Stimulated activated naive CD8-positive, alpha-beta T cell treated with anti-CD3 and anti-CD28 coated beads, Interleukin-15, Interleukin-2, amounts not matched to agents 100 ng/mL and 50 ng/mL, for 24 hours (primary cell): Measurements from ENCODE around the gene SLC4A5.
"Not testable (repeated sequence)": the region's sequence is repeated elsewhere in the genome, so short reads cannot be mapped to it uniquely, and the experiment has no call there.

Source experiments
- H3K27ac Mint-ChIP-seq: one replicate; pipeline ENCODE4 v1.8.0; 2021; ENCODE audit warnings: mild to moderate bottlenecking, mixed read lengths
- H3K27me3 Mint-ChIP-seq: one replicate; pipeline ENCODE4 v1.8.0; 2021; ENCODE audit warnings: mixed read lengths
- H3K36me3 Mint-ChIP-seq: one replicate; pipeline ENCODE4 v1.8.0; 2021; ENCODE audit warnings: low read depth, mixed read lengths
- H3K4me1 Mint-ChIP-seq: one replicate; pipeline ENCODE4 v1.8.0; 2021; ENCODE audit warnings: low read depth, mixed read lengths
- H3K4me3 Mint-ChIP-seq: one replicate; pipeline ENCODE4 v1.8.0; 2021; ENCODE audit warnings: mild to moderate bottlenecking, mixed read lengths
- H3K9me3 Mint-ChIP-seq: one replicate; pipeline ENCODE4 v1.8.0; 2021; ENCODE audit warnings: mixed read lengths

The SLC4A5 gene

DNA sequence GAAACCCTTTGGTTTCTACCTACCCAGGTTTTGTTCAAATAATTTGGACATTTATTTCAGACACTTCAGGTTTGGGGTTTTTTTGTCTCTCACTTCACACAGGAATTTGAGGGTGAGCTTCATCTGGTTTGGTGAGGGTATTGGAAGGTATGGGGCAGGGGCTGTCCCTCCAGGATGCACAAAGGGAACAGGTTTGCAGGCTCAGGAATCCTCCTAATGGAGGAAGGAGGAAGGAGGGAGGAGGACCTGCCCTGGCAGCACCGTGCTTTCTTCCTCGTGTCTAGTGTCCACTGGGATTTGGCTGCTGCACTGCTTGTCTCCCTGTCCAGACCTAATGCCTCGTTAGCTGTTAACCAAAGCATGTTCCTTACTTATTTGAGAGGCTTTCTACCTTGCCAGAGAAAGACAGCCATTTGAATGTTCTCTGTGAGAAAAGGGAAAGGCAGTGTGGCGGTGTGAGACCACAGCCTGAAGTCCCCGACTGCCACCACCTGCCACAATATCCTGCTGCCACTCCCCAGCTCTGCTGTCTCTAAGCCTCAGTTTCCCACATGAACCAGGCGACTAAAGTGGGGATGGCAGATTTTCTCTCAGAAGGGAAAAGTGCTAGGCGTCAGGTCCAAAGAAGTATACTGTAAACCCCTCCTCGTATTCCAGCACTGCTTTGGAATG lies 2.2 kb upstream of the SLC4A5 start:
- H3K27me3 Mint-ChIP-seq, result no peaks in the 10 kb centered on the region
- no peak overlapping the region for H3K4me3 Mint-ChIP-seq
- H3K36me3 Mint-ChIP-seq, result no peaks in the 10 kb centered on the region
- H3K9me3 Mint-ChIP-seq, result no peaks in the 10 kb centered on the region
- H3K4me1 Mint-ChIP-seq, result no peaks in the 10 kb centered on the region
- H3K27ac Mint-ChIP-seq, result no peak overlapping the region

DNA sequence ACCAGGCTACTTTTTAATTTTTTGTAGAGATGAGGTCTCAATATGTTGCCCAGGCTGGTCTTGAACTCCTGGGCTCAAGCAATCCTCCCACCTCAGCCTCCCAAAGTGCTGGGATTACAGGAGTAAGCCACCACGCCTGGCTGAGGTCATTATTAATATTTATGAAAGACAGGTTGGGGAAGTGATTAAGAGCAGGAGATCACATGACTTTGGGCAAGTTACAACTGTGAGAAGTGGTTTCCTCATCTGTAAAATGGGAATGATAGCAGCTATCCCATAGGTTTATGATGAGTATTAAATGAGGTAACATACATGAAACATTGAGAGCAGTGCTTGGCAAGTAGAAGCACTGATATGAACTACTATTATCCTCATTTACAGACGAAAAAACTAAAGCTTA lies 7.0 kb downstream of the SLC4A5 start:
- H3K36me3 Mint-ChIP-seq, H3K4me1 Mint-ChIP-seq, H3K27me3 Mint-ChIP-seq, H3K4me3 Mint-ChIP-seq, H3K27ac Mint-ChIP-seq, H3K9me3 Mint-ChIP-seq: not testable (repeated sequence)

DNA sequence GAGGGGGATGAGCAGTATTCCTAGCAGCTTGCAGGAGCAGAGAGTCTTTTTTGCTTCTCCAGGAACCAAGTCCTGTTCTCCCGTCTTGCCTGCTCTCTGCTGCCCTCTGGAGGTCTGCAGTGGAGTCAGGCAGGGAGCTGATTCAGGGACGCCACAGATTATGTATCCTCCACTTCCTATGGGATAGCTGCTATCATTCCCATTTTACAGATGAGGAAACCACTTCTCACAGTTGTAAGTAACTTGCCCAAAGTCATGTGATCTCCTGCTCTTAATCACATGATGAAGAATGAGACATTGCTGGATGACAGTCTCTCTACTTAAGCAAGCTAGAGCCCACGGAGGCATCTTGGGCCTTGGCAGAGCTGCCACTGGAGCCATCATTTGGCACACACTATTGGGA lies 8.3 kb downstream of the SLC4A5 start:
- Mint-ChIP-seq H3K4me1 (no peaks in the 10 kb centered on the region), H3K4me3 (no peak overlapping the region), H3K36me3 (no peaks in the 10 kb centered on the region), H3K9me3 (no peaks in the 10 kb centered on the region), H3K27me3 (no peaks in the 10 kb centered on the region), H3K27ac (no peak overlapping the region)

- Mint-ChIP-seq H3K27me3 (no peaks in the 10 kb centered on the region), H3K27ac (no peak overlapping the region), H3K36me3 (no peaks in the 10 kb centered on the region), H3K9me3 (no peaks in the 10 kb centered on the region), H3K4me1 (no peaks in the 10 kb centered on the region), H3K4me3 (no peak overlapping the region)
Measured at GRCh38 chr2:74333896-74334586, 9.2 kb downstream of the SLC4A5 start.

- Mint-ChIP-seq H3K4me1 (no peaks in the 10 kb centered on the region), H3K4me3 (no peak overlapping the region), H3K9me3 (no peaks in the 10 kb centered on the region), H3K27me3 (no peaks in the 10 kb centered on the region), H3K36me3 (no peaks in the 10 kb centered on the region), H3K27ac (no peak overlapping the region)
Measured at GRCh38 chr2:74333175-74333574, 10.0 kb downstream of the SLC4A5 start.

GRCh38 chr2:74332550-74333174 lies 10.6 kb downstream of the SLC4A5 start:
- H3K9me3 Mint-ChIP-seq, result no peaks in the 10 kb centered on the region
- no peaks in the 10 kb centered on the region for H3K4me1 Mint-ChIP-seq
- no peak overlapping the region for H3K4me3 Mint-ChIP-seq
- no peaks in the 10 kb centered on the region for H3K27me3 Mint-ChIP-seq
- H3K27ac Mint-ChIP-seq, result no peak overlapping the region
- no peaks in the 10 kb centered on the region for H3K36me3 Mint-ChIP-seq

- Mint-ChIP-seq H3K4me3 (no peak overlapping the region), H3K4me1 (no peaks in the 10 kb centered on the region), H3K36me3 (no peaks in the 10 kb centered on the region), H3K9me3 (no peaks in the 10 kb centered on the region), H3K27me3 (no peaks in the 10 kb centered on the region), H3K27ac (no peak overlapping the region)
Measured at GRCh38 chr2:74328573-74328972, 14.6 kb downstream of the SLC4A5 start.

DNA sequence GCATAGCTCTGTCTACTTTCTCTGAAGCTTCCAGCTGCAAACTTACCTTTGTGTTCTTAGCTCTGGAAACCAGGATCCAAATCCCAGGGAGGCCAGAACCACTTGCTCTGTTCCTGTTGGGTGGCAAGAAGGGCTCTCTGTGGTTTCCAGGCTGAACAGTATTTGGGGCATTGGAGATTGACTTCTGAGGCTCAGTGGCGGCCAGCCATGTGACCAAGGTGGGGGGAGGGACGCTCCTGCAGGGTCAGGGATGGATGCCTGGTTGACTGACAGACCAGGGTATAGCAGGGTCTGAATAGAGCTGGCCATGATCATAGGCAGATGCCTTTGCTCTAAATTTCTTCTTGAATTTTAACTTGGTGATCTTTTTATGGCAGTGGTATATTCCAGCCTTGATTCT lies 15.1 kb downstream of the SLC4A5 start:
- Mint-ChIP-seq H3K4me3 (no peak overlapping the region), H3K4me1 (no peaks in the 10 kb centered on the region), H3K36me3 (no peaks in the 10 kb centered on the region), H3K27me3 (no peaks in the 10 kb centered on the region), H3K27ac (no peak overlapping the region), H3K9me3 (no peaks in the 10 kb centered on the region)

DNA sequence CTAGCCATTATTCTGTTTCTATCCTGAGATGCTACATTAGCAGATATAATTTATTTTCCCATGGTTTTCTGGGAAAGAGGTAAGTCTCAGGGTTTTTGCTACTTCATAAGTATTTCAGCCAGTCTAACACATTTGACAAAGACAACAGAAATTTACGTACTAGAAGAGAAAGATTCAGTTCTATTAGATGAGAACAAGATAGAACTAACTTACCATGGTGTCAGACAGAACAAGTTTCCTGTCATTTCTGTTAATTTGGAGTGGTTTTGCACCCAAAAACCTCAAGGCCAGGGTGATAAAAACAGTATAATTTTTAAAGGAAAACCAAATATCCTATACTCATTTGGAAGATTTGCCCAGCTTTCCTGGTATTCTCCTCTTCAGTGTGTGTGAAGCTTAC lies 15.6 kb downstream of the SLC4A5 start:
- Mint-ChIP-seq H3K27me3 (no peaks in the 10 kb centered on the region), H3K4me1 (no peaks in the 10 kb centered on the region), H3K36me3 (no peaks in the 10 kb centered on the region), H3K9me3 (no peaks in the 10 kb centered on the region), H3K4me3 (no peak overlapping the region), H3K27ac (no peak overlapping the region)

DNA sequence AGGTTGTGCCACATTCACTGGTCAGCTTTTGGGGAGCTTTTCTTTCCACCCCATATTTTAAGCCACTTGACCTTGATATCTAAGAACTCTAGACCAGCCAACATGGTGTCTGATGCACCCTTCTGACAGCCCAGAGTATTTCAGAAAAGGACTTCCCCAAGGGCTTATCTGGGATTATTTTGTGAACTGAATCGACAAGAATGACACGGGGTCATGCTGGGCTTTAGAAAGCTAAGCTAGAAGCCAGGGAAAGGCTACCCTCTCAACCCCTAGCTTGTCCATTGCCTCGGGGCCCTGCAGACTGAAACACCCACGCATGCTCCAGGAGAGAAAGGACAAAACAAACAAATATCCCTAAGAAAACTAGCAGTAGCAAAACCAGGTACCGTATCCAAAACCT lies 16.0 kb downstream of the SLC4A5 start:
- H3K27ac Mint-ChIP-seq, result no peak overlapping the region
- H3K4me1 Mint-ChIP-seq, result no peaks in the 10 kb centered on the region
- H3K36me3 Mint-ChIP-seq, result no peaks in the 10 kb centered on the region
- no peaks in the 10 kb centered on the region for H3K27me3 Mint-ChIP-seq
- H3K9me3 Mint-ChIP-seq, result no peaks in the 10 kb centered on the region
- no peak overlapping the region for H3K4me3 Mint-ChIP-seq

GRCh38 chr2:74325815-74326214 lies 17.4 kb downstream of the SLC4A5 start:
- Mint-ChIP-seq H3K27me3 (no peaks in the 10 kb centered on the region), H3K27ac (no peak overlapping the region), H3K4me1 (no peaks in the 10 kb centered on the region)

GRCh38 chr2:74321737-74322136 lies 21.5 kb downstream of the SLC4A5 start:
- H3K4me1 Mint-ChIP-seq, result no peaks in the 10 kb centered on the region
- H3K27me3 Mint-ChIP-seq, result no peaks in the 10 kb centered on the region
- H3K27ac Mint-ChIP-seq, result no peak overlapping the region
- H3K36me3 Mint-ChIP-seq, result no peaks in the 10 kb centered on the region
- no peaks in the 10 kb centered on the region for H3K9me3 Mint-ChIP-seq
- H3K4me3 Mint-ChIP-seq, result no peak overlapping the region

More at GRCh38 chr2:74325815-74326214, 17.4 kb downstream of the SLC4A5 start:
- H3K36me3 Mint-ChIP-seq, result no peaks in the 10 kb centered on the region
- H3K4me3 Mint-ChIP-seq, result no peak overlapping the region
- no peaks in the 10 kb centered on the region for H3K9me3 Mint-ChIP-seq

- Mint-ChIP-seq H3K36me3 (no peaks in the 10 kb centered on the region), H3K27me3 (no peaks in the 10 kb centered on the region), H3K27ac (no peak overlapping the region), H3K4me3 (no peak overlapping the region), H3K4me1 (no peaks in the 10 kb centered on the region), H3K9me3 (no peaks in the 10 kb centered on the region)
Measured at GRCh38 chr2:74317701-74318100, 25.5 kb downstream of the SLC4A5 start.

DNA sequence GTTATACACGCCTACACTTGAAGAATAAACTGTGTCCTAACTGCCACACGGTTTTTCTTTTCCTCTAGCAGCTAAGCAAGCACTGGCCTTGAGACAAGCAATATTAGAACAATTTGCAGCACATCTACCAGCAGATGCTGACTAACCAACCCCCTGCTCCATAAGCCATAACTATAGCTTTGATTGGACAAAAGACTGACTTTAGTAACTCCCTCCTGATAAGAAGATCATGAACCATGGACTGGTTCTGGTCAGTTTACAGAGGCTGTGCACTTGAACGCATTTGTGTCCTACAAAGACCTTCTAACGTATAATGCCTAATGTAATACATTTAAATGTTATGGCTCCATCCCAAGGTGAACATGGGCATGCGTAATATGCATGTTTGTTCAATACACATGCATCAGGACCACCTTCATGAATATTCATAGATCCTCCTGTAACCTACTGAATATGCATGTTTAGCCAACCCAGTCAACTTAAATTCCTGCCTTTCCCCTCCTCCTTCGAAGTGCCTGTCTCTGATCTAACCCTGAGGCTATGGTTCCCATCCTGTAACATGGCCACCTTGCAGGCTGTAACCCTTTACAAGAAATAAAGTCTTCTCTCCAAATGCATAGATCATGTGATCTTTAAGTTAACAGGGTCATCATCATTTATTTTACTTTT lies 26.5 kb downstream of the SLC4A5 start:
- Mint-ChIP-seq H3K27me3 (no peaks in the 10 kb centered on the region), H3K36me3 (peaks cover 4% of the 10 kb centered on the region), H3K27ac (no peak overlapping the region), H3K9me3 (no peaks in the 10 kb centered on the region), H3K4me3 (no peak overlapping the region), H3K4me1 (no peaks in the 10 kb centered on the region)

GRCh38 chr2:74314107-74314506 lies 29.1 kb downstream of the SLC4A5 start:
- peaks cover 14% of the 10 kb centered on the region for H3K36me3 Mint-ChIP-seq

More at GRCh38 chr2:74314107-74314506, 29.1 kb downstream of the SLC4A5 start:
- H3K4me1 Mint-ChIP-seq, result no peaks in the 10 kb centered on the region
- H3K9me3 Mint-ChIP-seq, result no peaks in the 10 kb centered on the region
- no peaks in the 10 kb centered on the region for H3K27me3 Mint-ChIP-seq
- H3K27ac Mint-ChIP-seq, result no peak overlapping the region
- no peak overlapping the region for H3K4me3 Mint-ChIP-seq
